ENCODE results near the gene TAP2.

Gene TAP2

DNA sequence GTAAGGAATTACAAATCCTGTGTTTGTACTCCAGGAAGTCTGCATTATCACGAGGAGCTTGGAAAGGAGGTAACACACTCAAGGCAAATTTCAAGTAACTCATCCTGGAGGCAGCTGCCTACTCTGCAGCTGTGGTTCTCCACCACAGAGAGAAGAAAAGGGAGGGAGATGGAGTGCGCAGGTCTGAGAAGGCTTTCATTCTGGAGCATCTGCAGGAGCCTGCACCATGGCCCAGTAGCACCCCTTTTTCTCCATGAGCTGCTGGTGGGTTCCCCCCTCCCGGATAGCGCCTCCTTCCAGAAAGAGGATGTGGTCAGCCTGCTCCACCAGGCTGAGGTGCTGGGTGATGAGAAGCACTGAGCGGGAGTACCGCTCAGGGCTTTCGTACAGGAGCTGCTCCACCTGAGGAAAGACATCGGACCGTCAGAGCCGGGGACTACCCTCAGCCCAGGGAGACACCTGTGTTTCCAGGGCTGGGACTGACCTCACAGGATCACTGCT is 6.9 kb upstream of the TAP2 start:
- TF ChIP-seq, protein P1, sequence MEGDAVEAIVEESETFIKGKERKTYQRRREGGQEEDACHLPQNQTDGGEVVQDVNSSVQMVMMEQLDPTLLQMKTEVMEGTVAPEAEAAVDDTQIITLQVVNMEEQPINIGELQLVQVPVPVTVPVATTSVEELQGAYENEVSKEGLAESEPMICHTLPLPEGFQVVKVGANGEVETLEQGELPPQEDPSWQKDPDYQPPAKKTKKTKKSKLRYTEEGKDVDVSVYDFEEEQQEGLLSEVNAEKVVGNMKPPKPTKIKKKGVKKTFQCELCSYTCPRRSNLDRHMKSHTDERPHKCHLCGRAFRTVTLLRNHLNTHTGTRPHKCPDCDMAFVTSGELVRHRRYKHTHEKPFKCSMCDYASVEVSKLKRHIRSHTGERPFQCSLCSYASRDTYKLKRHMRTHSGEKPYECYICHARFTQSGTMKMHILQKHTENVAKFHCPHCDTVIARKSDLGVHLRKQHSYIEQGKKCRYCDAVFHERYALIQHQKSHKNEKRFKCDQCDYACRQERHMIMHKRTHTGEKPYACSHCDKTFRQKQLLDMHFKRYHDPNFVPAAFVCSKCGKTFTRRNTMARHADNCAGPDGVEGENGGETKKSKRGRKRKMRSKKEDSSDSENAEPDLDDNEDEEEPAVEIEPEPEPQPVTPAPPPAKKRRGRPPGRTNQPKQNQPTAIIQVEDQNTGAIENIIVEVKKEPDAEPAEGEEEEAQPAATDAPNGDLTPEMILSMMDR (IDR thresholded peaks at IDR 0.05; ENCODE audit: low read depth, low read length, missing control alignments): no peak
- DNase-seq: no peak
- H3K36me3 ChIP-seq (replicated peaks): peaks cover 32% of the 10 kb centered on the region
- H3K27me3 ChIP-seq (replicated peaks): no peaks in the 10 kb centered on the region
- no peak overlapping the region for H3K27ac ChIP-seq
- no peak overlapping the region for H3K4me3 ChIP-seq (ENCODE audit: low read depth, low read length)
- in situ Hi-C loops (cut with HindIII; ENCODE audit: low pct_ligation_motif_present, low sequenced_read_pairs): no loop called here

DNA sequence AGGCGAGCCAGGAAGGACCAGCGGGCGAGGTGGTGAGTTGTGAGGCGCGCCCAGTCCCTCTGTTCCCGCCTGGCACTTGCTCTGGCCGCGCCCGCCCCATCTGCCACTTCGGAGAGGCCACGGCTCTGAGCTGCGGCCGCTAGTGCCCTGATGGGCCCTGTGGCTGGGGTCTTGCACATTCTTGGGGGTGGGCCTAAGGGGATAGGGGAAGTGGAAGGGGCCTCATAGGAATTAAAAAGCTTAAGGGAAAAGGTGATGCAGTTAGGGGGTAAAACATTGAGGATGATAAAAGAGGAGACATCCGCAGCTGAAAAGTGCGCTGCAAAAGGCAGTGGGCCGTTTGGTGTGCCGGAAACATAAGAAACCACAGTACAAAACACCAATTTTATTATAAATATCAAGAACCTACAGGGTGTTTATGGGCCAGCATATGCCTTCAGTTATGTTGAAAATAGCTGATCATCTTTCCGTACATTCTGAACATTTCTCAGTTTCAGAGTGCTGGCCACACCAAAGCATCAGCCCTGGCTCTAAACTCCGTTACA is 6.4 kb upstream of the TAP2 start:
- no peak for DNase-seq
- in situ Hi-C loops (cut with HindIII; ENCODE audit: low pct_ligation_motif_present, low sequenced_read_pairs): no loop called here
- H3K4me3 ChIP-seq (ENCODE audit: low read depth, low read length): peak overlapping the region; percentile 88
- no peaks in the 10 kb centered on the region for H3K27me3 ChIP-seq (replicated peaks)
- H3K27ac ChIP-seq: peak overlapping the region; percentile 79
- H3K36me3 ChIP-seq (replicated peaks): peaks cover 28% of the 10 kb centered on the region
- TF ChIP-seq, protein P1 (IDR thresholded peaks at IDR 0.05; ENCODE audit: low read depth, low read length, missing control alignments): no peak

DNA sequence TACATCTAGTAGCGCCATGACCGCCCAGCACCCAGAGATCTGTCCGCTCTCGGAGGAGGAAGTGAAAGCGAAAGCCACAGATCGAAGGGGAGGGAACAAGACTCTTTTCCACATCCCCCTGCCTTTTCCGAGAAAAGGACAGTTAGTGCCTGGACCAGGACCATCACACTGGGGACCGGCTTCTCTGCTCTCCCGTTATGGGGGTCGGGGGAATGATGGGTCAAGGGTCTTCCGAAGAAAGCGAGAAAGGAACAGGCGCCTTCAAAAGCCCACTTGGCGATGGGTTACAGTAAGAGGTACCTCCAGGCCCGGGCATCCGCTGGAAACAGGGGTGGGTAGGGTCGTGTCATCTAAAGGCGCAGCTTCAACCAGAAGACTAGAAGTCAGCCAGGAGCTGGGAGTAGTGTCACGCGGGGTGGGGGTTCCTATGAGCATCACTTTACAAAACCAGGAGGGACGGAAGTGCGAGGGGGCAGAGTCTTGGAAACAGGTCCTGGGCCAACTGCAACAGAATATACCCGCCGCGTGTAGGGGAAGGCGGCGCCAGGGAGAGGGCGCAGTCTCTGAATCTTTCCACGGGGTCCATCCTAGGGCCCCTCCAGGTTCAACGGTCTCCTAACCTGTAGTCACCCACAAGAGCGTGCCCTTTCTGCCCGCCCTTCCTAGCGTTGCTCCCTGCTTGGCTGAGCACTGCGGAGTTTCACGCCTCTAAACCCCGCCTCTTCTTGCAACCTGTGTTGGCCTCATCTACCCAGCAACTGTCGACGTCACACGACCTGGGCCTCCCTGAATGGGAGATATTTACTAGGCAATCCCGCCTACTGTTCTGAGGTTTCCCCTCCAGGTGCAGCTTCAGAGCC is 5.7 kb upstream of the TAP2 start, which contains the start of gene PSMB8:
PSMB8 (minus strand) TSS at position 69 of the 860 bp plus-strand sequence; CDS start at position 18, 51 bp downstream.
- H3K27ac ChIP-seq: peak within 1 kb of the TSS; percentile 79
- in situ Hi-C loops (cut with HindIII; ENCODE audit: low pct_ligation_motif_present, low sequenced_read_pairs): no loop called here
- H3K27me3 ChIP-seq (replicated peaks): no peaks in the 10 kb centered on the region
- DNase-seq: peak; percentile 93
- TF ChIP-seq, protein P1 (IDR thresholded peaks at IDR 0.05; ENCODE audit: low read depth, low read length, missing control alignments): peak; percentile 43
- H3K4me3 ChIP-seq (ENCODE audit: low read depth, low read length): peak within 1 kb of the TSS; percentile 88
- peaks cover 26% of the 10 kb centered on the region for H3K36me3 ChIP-seq (replicated peaks)

DNA sequence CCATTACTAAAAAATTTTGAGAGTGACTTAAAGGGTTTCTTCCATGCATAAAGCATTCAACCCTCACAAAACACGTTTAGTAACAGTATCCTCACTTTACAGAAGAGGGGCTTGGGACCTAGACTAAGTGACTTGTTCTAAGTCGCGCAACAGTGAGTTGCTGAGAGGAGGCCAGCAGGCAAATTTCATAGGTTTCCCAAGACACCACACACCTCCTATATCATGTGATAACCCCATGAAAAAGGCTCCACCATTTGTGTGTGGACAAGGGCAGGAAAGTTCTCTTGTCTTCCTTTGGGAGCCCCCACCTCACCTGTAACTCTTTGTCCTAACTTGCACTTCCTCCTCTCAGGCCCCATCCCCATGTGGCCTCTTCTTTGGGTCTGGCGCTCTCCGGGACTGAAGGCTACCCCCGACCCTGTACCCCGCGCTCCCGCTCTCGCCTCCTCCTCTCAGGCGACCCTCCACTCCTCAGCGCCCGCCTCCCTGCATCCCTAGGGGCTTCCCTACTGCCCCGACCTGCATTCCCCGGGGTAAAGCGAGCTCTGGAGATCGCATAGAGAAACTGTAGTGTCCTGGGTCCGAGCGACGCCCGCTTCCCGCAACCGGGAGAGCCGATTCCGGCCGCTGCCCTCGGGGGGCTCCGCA is 4.9 kb upstream of the TAP2 start:
- in situ Hi-C loops (cut with HindIII; ENCODE audit: low pct_ligation_motif_present, low sequenced_read_pairs): no loop called here
- Histone ChIP-seq H3K36me3 (replicated peaks) (peaks cover 22% of the 10 kb centered on the region), H3K4me3 (ENCODE audit: low read depth, low read length) (peak overlapping the region; percentile 88), H3K27me3 (replicated peaks) (no peaks in the 10 kb centered on the region), H3K27ac (peak overlapping the region; percentile 79)
- TF ChIP-seq, protein P1 (IDR thresholded peaks at IDR 0.05; ENCODE audit: low read depth, low read length, missing control alignments): no peak
- no peak for DNase-seq

DNA sequence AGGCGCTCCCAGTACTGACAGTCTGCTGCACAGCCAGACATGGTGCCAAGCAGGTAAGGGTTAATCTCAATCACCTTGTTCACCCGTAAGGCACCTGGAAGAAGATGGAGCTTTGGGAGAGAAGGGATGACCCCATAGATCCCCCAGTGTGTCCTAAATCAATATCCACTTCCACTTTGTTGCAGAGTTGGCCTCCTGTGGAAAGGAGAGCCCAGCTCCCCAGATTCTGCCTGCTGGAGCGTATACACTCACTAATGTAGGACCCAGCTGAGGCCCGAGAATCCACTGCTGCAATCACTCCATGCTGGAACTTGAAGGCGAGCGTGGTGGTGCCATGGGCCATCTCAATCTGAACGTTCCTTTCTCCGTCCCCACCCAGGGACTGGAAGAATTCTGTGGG is 4.2 kb upstream of the TAP2 start:
- Histone ChIP-seq H3K4me3 (ENCODE audit: low read depth, low read length) (no peak overlapping the region), H3K27me3 (replicated peaks) (no peaks in the 10 kb centered on the region), H3K36me3 (replicated peaks) (peaks cover 18% of the 10 kb centered on the region), H3K27ac (no peak overlapping the region)
- TF ChIP-seq, protein P1 (IDR thresholded peaks at IDR 0.05; ENCODE audit: low read depth, low read length, missing control alignments): no peak
- DNase-seq: no peak
- in situ Hi-C loops (cut with HindIII; ENCODE audit: low pct_ligation_motif_present, low sequenced_read_pairs): no loop called here
